Neural cell (in vitro differentiated cells): ENCODE measurements around the gene ANKRD55. TPM values are rescaled to one million over a fixed set of nuclear protein-coding genes. Genes with fewer than 3 reads are reported as not detected.

Experiments used
- H2AFZ ChIP-seq: fragments of 200-600, 300-800 bp; sonication (generic), shearing (Covaris generic); 2 replicates; pipeline ENCODE4 v1.6.0; 2014; ENCODE audit warnings: low read depth, mild to moderate bottlenecking, antibody characterized with exemption, low read length, moderate library complexity
- H3F3A ChIP-seq: fragments of 200-600 bp; shearing (Covaris generic); 2 replicates; pipeline ENCODE4 v1.6.1; 2016; ENCODE audit warnings: mild to moderate bottlenecking, moderate library complexity, mixed read lengths, antibody characterized with exemption, low read length; ENCODE audit not compliant: insufficient read depth, poor library complexity, severe bottlenecking
- H3K27ac ChIP-seq: fragments of 200-600, 300-800 bp; sonication (generic), shearing (Covaris generic); 2 replicates; pipeline ENCODE4 v1.5.1; 2014; ENCODE audit warnings: mild to moderate bottlenecking, low read length, moderate library complexity
- H3K27me3 ChIP-seq: fragments of 300-800, 200-600 bp; sonication (generic), shearing (Covaris generic); 2 replicates; pipeline ENCODE4 v1.6.0; 2014; ENCODE audit warnings: mild to moderate bottlenecking, low read depth, low read length, moderate library complexity; ENCODE audit not compliant: insufficient read depth
- H3K36me3 ChIP-seq: fragments of 300-800, 200-600 bp; sonication (generic), shearing (Covaris generic); 2 replicates; pipeline ENCODE4 v1.5.1; 2014; ENCODE audit warnings: mild to moderate bottlenecking, antibody characterized with exemption, low read length, moderate library complexity; ENCODE audit not compliant: insufficient read depth
- H3K4me2 ChIP-seq: fragments of 300-800, 200-600 bp; sonication (generic), shearing (Covaris generic); 2 replicates; pipeline ENCODE4 v1.6.0; 2014; ENCODE audit warnings: mild to moderate bottlenecking, low read length
- H3K4me3 ChIP-seq: fragments of 300-800, 200-600 bp; sonication (generic), shearing (Covaris generic); 2 replicates; pipeline ENCODE4 v1.5.1; 2014; ENCODE audit warnings: mild to moderate bottlenecking, low read length, moderate library complexity
- H3K79me2 ChIP-seq: fragments of 200-600 bp; shearing (Covaris generic); replicated peaks from 2 replicates; pipeline ENCODE4 v1.6.0; 2014; ENCODE audit warnings: mild to moderate bottlenecking, low read length, moderate library complexity; ENCODE audit not compliant: insufficient read depth
- H3K9ac ChIP-seq: fragments of 300-800, 200-600 bp; sonication (generic), shearing (Covaris generic); 2 replicates; pipeline ENCODE4 v1.6.1; 2016; ENCODE audit warnings: mild to moderate bottlenecking, low read length, mixed read lengths
- H3K9me2 ChIP-seq: fragments of 200-600 bp; shearing (Covaris generic); 2 replicates; pipeline ENCODE4 v1.6.1; 2016; ENCODE audit warnings: mild to moderate bottlenecking, low read length, mixed read lengths; ENCODE audit not compliant: insufficient read depth
- H3K9me3 ChIP-seq: fragments of 200-600, 300-800 bp; sonication (generic), shearing (Covaris generic); 2 replicates; pipeline ENCODE4 v1.6.1; 2016; ENCODE audit warnings: mild to moderate bottlenecking, mixed run types, low read length, moderate library complexity, mixed read lengths
- H4K20me1 ChIP-seq: fragments of 200-600 bp; shearing (Covaris generic); 2 replicates; pipeline ENCODE4 v1.6.1; 2016; ENCODE audit warnings: mild to moderate bottlenecking, mixed run types; ENCODE audit not compliant: insufficient read depth
- EP300 ChIP-seq: fragments of 450-650 bp; conservative IDR thresholded peaks from 2 replicates; pipeline ENCODE4 v1.6.1; 2014; ENCODE audit warnings: antibody characterized with exemption, mild to moderate bottlenecking, moderate library complexity; ENCODE audit not compliant: poor library complexity, severe bottlenecking
- EZH2 ChIP-seq: fragments of 200-600, 300-800 bp; shearing (Covaris generic), sonication (generic); IDR thresholded peaks from 2 replicates; pipeline ENCODE4 v1.6.1; 2014; ENCODE audit warnings: antibody characterized with exemption, low read length, borderline replicate concordance, mild to moderate bottlenecking; ENCODE audit not compliant: insufficient read depth, poor library complexity, severe bottlenecking
- POLR2AphosphoS5 ChIP-seq: IDR thresholded peaks from 2 replicates; pipeline ENCODE4 v1.6.1; 2012
- RAD21 ChIP-seq: fragments of 450-650 bp; conservative IDR thresholded peaks from 2 replicates; pipeline ENCODE4 v1.6.1; 2014; ENCODE audit warnings: antibody characterized with exemption, mild to moderate bottlenecking, moderate library complexity
- REST ChIP-seq: IDR thresholded peaks from 2 replicates; pipeline ENCODE4 v1.6.1; 2012; ENCODE audit warnings: borderline replicate concordance
- SMC3 ChIP-seq: fragments of 450-650 bp; conservative IDR thresholded peaks from 2 replicates; pipeline ENCODE4 v1.6.1; 2014; ENCODE audit warnings: antibody characterized with exemption, mild to moderate bottlenecking, moderate library complexity; ENCODE audit not compliant: poor library complexity
- polyA plus RNA-seq: library from polyadenylated mRNA; depleted of rRNA; stranded (reverse); fragments of >200 nt; gene quantifications from 2 replicates; pipeline ENCODE4 v1.2.3, GENCODE V29; 2014
- TF ChIP-seq, protein P1 (sequence below): fragments of 450-650 bp; IDR thresholded peaks from 2 replicates; pipeline ENCODE4 v1.5.1; 2014; ENCODE audit warnings: antibody characterized with exemption, mild to moderate bottlenecking, moderate library complexity; ENCODE audit not compliant: poor library complexity, severe bottlenecking

ANKRD55 gene
- polyA plus RNA-seq, 1 donor from 2014 or later: 49.8 TPM

- no peaks in the 10 kb centered on the region for H3F3A ChIP-seq
- no peak overlapping the region for H3K27ac ChIP-seq
- no peak overlapping the region for H3K4me2 ChIP-seq
- no peaks in the 10 kb centered on the region for H3K79me2 ChIP-seq
- H3K9me2 ChIP-seq: no peaks in the 10 kb centered on the region
- H3K9ac ChIP-seq: no peak overlapping the region
- H4K20me1 ChIP-seq: no peaks in the 10 kb centered on the region
- no peak overlapping the region for H2AFZ ChIP-seq
- H3K36me3 ChIP-seq: no peaks in the 10 kb centered on the region
- no peaks in the 10 kb centered on the region for H3K27me3 ChIP-seq
- no peak overlapping the region for H3K4me3 ChIP-seq
- TF ChIP-seq RAD21 (no peak), EZH2 (no peak), REST (no peak), EP300 (no peak), SMC3 (no peak)
- TF ChIP-seq, protein P1, sequence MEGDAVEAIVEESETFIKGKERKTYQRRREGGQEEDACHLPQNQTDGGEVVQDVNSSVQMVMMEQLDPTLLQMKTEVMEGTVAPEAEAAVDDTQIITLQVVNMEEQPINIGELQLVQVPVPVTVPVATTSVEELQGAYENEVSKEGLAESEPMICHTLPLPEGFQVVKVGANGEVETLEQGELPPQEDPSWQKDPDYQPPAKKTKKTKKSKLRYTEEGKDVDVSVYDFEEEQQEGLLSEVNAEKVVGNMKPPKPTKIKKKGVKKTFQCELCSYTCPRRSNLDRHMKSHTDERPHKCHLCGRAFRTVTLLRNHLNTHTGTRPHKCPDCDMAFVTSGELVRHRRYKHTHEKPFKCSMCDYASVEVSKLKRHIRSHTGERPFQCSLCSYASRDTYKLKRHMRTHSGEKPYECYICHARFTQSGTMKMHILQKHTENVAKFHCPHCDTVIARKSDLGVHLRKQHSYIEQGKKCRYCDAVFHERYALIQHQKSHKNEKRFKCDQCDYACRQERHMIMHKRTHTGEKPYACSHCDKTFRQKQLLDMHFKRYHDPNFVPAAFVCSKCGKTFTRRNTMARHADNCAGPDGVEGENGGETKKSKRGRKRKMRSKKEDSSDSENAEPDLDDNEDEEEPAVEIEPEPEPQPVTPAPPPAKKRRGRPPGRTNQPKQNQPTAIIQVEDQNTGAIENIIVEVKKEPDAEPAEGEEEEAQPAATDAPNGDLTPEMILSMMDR: no peak
- H3K9me3 ChIP-seq: no peaks in the 10 kb centered on the region
Observed at GRCh38 chr5:56090793-56091460, 142.2 kb downstream of the ANKRD55 start.

DNA sequence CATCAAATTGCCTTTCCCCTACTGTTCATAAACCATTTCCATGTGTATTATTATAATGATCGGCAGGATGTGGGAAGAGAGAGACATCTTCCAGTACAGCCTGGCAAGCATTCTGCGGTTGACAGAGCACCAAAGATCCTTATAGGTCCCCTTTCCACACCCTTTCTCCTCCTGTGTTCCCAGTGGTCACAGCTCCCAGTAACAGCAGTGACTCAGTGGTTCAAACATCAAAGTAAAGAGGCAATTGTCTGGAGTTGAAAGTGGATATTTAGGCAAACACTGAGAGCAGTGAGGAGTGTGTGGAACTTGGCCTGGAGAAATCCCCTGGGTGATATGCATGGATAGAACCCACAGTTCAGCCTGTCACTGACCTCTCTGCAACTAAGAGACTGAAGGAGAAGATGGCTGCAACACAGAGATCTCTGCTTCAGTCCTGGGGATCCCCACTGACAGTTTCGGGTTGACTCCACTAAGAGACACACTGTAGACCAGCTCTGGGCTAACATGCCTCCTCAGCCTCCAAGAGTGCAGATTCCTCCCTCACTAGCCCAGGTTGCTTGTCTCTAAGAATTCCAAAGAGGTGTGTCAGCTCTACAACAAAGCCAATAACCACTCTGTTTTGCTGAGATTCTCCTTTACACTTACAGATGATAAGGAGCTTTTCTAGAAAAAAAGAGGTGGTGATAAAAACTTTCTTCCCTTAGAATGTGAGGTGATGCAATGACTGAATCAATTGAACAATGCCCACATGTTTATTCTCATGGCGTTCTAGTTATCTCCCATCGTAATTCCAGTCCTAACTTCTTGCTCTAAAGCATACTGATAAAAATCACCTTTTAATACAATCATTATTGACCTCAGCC, 143.9 kb downstream of the ANKRD55 start:
- no peak overlapping the region for H2AFZ ChIP-seq
- H3K36me3 ChIP-seq: no peaks in the 10 kb centered on the region
- H3K9me3 ChIP-seq: no peaks in the 10 kb centered on the region
- no peaks in the 10 kb centered on the region for H3K79me2 ChIP-seq
- TF ChIP-seq EZH2 (no peak), POLR2AphosphoS5 (no peak), SMC3 (no peak), RAD21 (no peak), EP300 (no peak), REST (no peak)
- no peak overlapping the region for H3K4me2 ChIP-seq
- no peaks in the 10 kb centered on the region for H4K20me1 ChIP-seq
- H3K4me3 ChIP-seq: no peak overlapping the region
- no peaks in the 10 kb centered on the region for H3K9me2 ChIP-seq
- no peaks in the 10 kb centered on the region for H3K27me3 ChIP-seq
- no peaks in the 10 kb centered on the region for H3F3A ChIP-seq
- no peak overlapping the region for H3K27ac ChIP-seq
- no peak overlapping the region for H3K9ac ChIP-seq
